HG03064 (cell line): ENCODE data around the gene NTM.

ENCODE experiments used
- ATAC-seq: cut with Tn5 transposase; IDR thresholded peaks from one replicate; pipeline ENCODE4 v1.9.1; 2021; ENCODE audit warnings: low read depth; ENCODE audit not compliant: unreplicated experiment

The NTM gene

GRCh38 chr11:131800452-131800851 is 430.0 kb downstream of the NTM start:
- no peak for ATAC-seq

DNA sequence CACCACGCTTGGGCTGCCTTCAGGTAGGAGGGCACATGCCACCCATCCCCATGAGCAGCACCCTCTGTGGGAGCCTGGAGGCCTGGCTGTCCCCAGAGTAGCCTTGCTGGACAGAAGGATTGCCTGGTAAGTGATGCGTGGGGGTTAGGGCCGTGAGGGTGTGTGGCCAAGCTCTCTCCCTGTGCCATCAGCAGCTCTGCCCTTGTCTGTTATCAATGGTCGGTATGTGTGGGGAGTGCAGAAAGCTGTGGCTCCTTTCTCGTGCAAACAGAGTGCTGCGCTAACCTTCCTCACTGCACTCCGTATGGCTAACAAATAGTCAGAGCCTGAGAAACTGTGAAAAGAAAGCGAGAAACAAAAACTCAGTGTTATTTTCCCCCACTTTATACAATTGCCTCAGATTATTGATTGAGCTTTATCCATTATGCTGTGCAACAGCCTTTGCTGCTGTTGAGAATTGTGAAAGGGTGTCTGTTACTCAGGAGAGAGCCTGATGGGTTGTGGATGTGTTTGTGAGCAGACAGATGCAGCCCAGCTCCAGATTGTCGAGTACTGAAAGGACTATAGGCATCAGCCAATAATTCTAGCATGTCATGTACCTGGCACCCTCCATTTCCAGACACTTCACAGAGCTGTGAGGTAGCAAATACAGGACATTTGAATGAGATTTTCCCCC is 432.2 kb downstream of the NTM start:
- no peak for ATAC-seq

GRCh38 chr11:131807876-131808275 is 437.5 kb downstream of the NTM start:
- ATAC-seq, result no peak

GRCh38 chr11:131808470-131808869 is 438.1 kb downstream of the NTM start:
- no peak for ATAC-seq

GRCh38 chr11:131809203-131809918 is 438.9 kb downstream of the NTM start:
- no peak for ATAC-seq

DNA sequence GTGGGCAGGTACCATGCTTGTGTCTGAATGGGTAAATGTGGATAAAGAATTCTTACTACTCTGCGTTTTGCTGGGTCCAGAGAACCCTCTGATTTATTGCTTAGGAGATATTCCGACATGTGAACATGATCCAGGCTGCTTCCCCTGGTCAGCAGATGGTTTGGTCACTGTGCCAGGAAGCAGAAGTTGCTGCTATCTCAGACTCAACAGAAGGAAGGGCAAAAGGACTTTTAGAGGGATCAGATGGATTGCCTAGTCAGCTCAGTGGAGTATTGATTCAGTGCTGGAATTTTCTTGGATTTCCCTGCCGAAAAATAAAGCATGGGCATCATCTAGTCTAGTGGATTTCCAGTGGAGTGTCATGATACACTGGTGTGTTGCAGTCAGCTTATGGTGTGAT is 440.1 kb downstream of the NTM start:
- ATAC-seq, result no peak

GRCh38 chr11:131811383-131811782 is 441.0 kb downstream of the NTM start:
- ATAC-seq, result no peak

- ATAC-seq, result no peak
Observed at GRCh38 chr11:131814108-131814507, 443.7 kb downstream of the NTM start.

GRCh38 chr11:131815590-131815989 is 445.2 kb downstream of the NTM start:
- ATAC-seq, result no peak

- no peak for ATAC-seq
Observed at GRCh38 chr11:131816051-131816450, 445.6 kb downstream of the NTM start.

DNA sequence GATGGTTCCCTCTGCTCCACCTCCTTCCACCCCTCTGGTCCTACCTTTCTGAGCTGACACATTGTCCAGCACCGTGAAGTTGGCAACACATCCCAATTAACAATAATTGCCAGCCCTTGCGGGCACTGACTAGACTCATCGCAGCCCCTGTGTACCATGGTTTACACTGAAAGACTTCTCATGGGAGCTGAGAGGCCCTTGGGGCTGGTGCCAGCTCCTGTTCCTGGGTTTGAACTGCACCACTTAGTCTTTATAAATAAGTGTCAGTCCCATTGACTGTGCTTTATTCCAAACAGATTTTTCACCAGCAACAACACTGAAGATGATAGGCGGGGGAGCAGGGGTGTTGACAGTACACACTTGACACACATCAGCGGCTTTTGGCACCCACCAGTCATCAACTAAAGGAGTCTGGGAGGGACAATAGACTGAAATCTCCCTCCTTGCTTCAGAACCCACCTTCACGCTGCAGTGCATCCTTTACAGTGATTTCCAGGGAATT is 447.3 kb downstream of the NTM start:
- ATAC-seq, result no peak

- ATAC-seq, result no peak
Observed at GRCh38 chr11:131819865-131820264, 449.4 kb downstream of the NTM start.

- no peak for ATAC-seq
Observed at GRCh38 chr11:131822506-131822905, 452.1 kb downstream of the NTM start.

- no peak for ATAC-seq
Observed at GRCh38 chr11:131823772-131824171, 453.4 kb downstream of the NTM start.

- no peak for ATAC-seq
Observed at GRCh38 chr11:131824771-131825170, 454.4 kb downstream of the NTM start.

GRCh38 chr11:131827430-131827829 is 457.0 kb downstream of the NTM start:
- ATAC-seq, result no peak

DNA sequence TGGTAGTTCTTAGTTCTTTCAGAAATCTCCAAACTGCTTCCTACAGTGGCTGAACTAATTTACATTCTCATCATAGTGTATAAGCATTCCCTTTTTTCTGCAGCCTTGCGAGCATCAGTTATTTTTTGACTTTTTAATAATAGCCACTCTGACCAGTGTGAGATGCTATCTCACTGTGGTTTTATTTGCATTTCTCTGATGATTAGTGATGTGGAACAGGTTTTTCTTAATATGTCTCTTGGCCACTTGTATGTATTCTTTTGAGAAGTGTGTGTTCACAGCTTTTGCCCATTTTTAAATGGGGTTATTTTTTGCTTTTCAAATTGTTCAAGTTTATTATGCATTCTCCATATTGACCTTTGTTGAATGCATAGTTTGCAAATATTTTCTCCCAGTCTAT is 459.3 kb downstream of the NTM start:
- ATAC-seq, result no peak

- no peak for ATAC-seq
Observed at GRCh38 chr11:131832079-131832478, 461.7 kb downstream of the NTM start.

GRCh38 chr11:131833366-131833765 is 463.0 kb downstream of the NTM start:
- no peak for ATAC-seq

DNA sequence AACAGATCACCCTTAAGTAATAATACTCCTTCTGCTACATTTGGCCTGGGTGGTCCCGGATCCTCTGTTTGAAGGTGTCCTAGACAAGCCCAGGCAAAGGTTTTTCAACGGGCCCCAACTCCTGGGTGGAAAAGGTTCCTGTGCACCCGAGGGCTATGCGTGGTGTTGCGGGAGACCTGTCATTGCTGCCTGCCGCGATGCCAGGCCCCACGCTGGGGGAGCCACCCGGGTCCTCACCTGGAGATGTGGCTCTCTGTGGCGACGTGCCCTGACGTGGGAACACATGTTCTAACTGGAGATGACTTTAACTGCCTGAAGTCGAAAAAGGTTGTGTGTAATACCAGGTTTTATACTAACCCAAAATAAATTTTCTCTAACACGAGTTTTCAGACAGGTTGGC is 467.1 kb downstream of the NTM start:
- ATAC-seq, result no peak

- no peak for ATAC-seq
Observed at GRCh38 chr11:131838016-131838415, 467.6 kb downstream of the NTM start.

DNA sequence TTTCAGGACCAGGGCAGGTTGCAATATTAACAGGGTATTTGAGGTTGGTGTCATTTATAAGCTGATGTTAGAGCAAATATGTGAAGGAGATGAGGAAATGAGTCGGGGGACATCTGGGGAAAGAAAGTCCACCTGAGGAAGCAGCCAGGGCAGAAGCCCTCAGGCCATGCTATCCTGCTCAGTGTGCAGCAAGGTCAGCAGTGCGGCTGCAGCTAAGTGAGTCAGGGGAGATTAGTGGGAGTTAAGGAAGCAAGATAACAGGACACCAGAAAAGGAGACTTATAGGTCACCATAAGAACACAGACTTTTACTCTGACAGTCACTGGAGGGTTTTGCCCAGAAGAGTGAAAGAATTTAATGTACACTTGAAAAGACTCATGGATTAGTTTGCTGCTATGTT is 468.9 kb downstream of the NTM start:
- ATAC-seq, result no peak
